AG10803 (cell line): Measurements from ENCODE around the gene TULP4.
"Not testable (repeated sequence)": the region's sequence is repeated elsewhere in the genome, so short reads cannot be mapped to it uniquely, and the experiment has no call there.

Source experiments
- DNase-seq: peaks from one replicate; pipeline ENCODE4 v3.0.0; 2010; ENCODE audit warnings: low read depth
- H3K4me3 ChIP-seq: 2 replicates; pipeline ENCODE4 v1.5.1; 2011; ENCODE audit warnings: mild to moderate bottlenecking, low read length, control low read depth
- CTCF ChIP-seq: conservative IDR thresholded peaks from 2 replicates; pipeline ENCODE4 v1.5.1; 2011; ENCODE audit warnings: mild to moderate bottlenecking, low read length, control low read depth, inconsistent platforms

Gene TULP4

DNA sequence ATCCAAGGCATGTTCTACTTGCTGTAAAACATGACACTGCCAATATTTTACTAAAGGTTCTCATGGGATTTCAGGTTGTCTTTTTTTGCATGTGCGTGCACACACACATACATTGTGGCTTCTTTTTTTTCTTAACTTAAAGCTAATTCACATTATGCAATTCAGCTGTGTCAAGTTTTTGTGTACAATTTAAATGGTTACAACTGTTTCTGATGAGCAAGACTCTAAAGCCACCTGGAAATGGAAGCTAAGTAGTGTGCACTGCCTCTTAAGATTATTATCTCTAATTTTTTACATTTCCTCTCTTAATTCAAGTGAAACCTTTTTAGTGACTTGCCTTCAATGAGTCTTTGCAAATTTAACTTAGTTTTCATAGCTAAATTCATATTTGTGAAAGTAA lies 75.3 kb downstream of the TULP4 start:
- TF ChIP-seq CTCF: no peak
- no peak for DNase-seq

DNA sequence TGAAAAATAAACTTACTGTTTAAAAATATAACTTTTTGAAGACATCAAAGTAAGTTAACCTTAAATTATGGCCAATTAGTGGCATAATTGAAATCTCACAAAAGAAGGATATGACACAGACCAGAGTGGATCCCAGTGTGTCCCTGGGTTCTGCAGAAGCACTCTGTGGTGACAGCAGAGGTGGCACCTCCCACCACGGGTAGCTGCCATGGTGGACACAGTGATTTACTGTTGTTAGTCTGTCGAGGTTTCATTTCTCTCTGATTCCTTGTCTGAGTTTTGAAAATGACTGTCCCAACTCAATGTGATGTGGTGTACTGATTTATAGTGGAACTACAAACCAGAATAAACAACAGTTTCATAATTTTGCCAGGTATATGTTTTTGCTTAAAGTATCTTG lies 76.5 kb downstream of the TULP4 start:
- H3K4me3 ChIP-seq: no peak overlapping the region
- TF ChIP-seq CTCF: no peak
- DNase-seq: no peak

More for the DNA sequence above, 75.3 kb downstream of the TULP4 start:
- no peak overlapping the region for H3K4me3 ChIP-seq

DNA sequence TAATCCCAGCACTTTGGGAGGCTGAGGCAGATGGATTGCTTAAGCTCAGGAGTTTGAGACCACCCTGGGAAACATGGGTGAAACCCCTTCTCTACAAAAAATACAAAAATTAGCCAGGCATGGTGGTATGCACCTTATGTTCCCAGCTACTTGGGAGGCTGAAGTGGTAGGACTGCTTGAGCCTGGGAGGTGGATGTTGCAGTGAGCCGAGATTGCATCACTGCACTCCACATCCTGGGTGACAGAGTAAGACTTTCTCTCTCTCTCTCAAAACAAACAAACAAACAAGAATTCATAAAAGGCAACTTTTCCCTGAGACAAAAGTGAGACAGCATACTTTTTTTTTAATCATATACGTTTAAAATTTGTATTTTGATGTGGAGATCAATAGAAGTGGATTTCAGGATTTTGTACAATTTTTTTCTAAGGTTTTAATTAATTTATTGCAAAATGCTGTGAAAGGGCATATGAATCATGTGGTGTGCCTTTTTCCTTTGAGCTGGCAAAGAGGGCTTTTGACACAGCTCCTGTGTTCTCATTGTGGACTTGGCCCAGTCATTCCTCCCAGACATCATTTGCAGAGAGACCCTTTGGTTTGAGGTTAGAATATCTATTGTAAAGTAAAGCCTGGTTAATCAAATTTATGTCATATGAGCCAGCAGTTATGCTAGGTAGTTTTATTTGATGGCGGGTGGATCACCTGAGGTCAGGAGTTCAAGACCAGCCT lies 77.1 kb downstream of the TULP4 start:
- no peak for TF ChIP-seq CTCF
- no peak for DNase-seq
- H3K4me3 ChIP-seq: no peak overlapping the region

DNA sequence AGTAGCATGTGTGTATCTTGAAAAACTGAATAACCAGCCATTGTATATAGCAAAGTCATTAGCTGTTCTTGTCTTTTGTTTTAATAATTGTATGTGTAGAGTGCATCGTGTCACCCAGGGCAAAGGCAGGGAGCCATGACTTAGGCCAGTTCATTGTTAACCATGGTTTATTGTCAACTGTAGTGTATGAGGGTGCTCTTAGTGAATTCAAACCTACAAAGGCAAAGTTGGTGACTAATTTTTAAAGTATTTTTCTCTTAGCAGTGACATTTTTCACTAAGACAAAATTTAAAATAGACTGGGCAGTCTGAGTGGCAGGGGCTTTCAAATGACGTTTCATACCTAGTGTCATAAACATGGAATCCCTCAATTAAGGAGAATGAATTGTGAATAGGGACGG lies 79.0 kb downstream of the TULP4 start:
- H3K4me3 ChIP-seq: no peak overlapping the region
- TF ChIP-seq CTCF: no peak
- DNase-seq: no peak

DNA sequence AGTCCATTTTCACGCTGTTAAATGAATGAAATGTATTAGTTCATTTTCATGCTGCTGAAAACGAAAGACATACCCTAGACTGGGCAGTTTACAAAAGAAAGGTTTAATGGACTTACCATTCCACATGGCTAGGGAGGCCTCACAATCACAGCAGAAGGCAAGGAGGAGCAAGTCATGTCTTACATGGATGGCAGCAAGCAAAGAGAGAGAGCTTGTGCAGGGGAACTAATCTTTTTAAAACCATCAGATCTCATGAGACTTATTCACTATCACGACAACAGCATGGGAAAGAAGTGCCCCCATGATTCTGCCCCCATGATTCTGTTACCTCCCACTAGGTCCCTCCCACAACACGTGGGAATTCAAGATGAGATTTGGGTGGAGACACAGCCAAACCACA lies 79.7 kb downstream of the TULP4 start:
- H3K4me3 ChIP-seq, DNase-seq: not testable (repeated sequence)

- H3K4me3 ChIP-seq: no peak overlapping the region
- TF ChIP-seq CTCF: no peak
- DNase-seq: no peak
Observed at GRCh38 chr6:158396136-158396535, 83.9 kb downstream of the TULP4 start.

DNA sequence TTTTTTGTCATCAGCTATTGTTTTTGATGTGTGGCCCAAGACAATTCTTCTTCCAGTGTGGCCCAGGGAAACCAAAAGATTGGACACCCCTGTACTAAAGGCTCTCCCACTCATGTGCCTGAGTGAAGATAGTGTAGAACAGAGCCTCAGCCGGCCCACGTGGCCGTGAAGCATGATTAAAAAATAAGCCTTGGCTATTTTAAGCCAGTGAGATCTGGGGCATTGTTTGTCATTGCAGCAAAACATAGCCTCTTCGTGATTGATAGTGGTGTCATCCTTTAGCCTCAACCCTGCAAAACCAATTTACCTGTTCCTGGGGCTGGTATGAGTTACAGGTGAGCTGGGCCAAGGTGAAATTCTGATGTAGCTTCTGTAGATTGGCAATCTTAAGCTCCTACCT lies 85.3 kb downstream of the TULP4 start:
- DNase-seq: no peak
- H3K4me3 ChIP-seq: no peak overlapping the region
- no peak for TF ChIP-seq CTCF
